Tibial nerve (tissue), 4 donors: ENCODE data around the gene MAST2. TPM values are rescaled to one million over a fixed set of nuclear protein-coding genes. Genes with fewer than 3 reads are reported as not detected.
"Not testable (repeated sequence)": the region's sequence is repeated elsewhere in the genome, so short reads cannot be mapped to it uniquely, and the experiment has no call there.

Source experiments
- DNase-seq, 2 donors: peaks; one replicate each; pipeline ENCODE4 v3.0.0-alpha.2; 2019; ENCODE audit warnings: low spot score in 2 of 2
- H3K27ac ChIP-seq, 4 donors: fragments of 200-600 bp; sonication (generic) in 3 of 4; one replicate each; pipeline ENCODE4 v1.5.1; 2017 to 2019; ENCODE audit warnings: mild to moderate bottlenecking in 1 of 4
- H3K27me3 ChIP-seq, 2 donors: fragments of 200-600 bp; sonication (generic) in 1 of 2; one replicate each; pipeline versions ENCODE4 v1.5.1 to v1.6.0; 2017 to 2019
- H3K36me3 ChIP-seq, 3 donors: fragments of 200-600 bp; sonication (generic); one replicate each; pipeline ENCODE4 v1.5.1; 2018 to 2019
- H3K4me1 ChIP-seq, 4 donors: fragments of 200-600 bp; sonication (generic) in 3 of 4; one replicate each; pipeline ENCODE4 v1.5.1; 2017 to 2019
- H3K4me3 ChIP-seq, 4 donors: fragments of 200-600 bp; sonication (generic) in 3 of 4; one replicate each; pipeline ENCODE4 v1.5.1; 2017 to 2019; ENCODE audit warnings: mild to moderate bottlenecking in 1 of 4, moderate library complexity in 1 of 4
- H3K9me3 ChIP-seq, 4 donors: fragments of 200-600 bp; sonication (generic) in 3 of 4; one replicate each; pipeline ENCODE4 v1.5.1; 2017 to 2019
- CTCF ChIP-seq, 5 experiments: fragments of 200-600 bp in 3 of 5; fragments of 450-650 bp in 2 of 5; sonication (generic) in 3 of 5; IDR thresholded peaks; one replicate each; pipeline ENCODE4 v1.5.1; 2016 to 2019; ENCODE audit warnings: antibody characterized with exemption in 5 of 5, mild to moderate bottlenecking in 3 of 5, moderate library complexity in 2 of 5
- EP300 ChIP-seq, 2 donors: sonication (generic); formaldehyde crosslinking; IDR thresholded peaks; one replicate each; pipeline ENCODE4 v1.6.1; 2017; ENCODE audit warnings: antibody characterized with exemption in 2 of 2, mild to moderate bottlenecking in 1 of 2
- POLR2A ChIP-seq, 2 donors: fragments of 450-650 bp; IDR thresholded peaks; one replicate each; pipeline ENCODE4 v1.6.1; 2017; ENCODE audit warnings: antibody characterized with exemption in 2 of 2, mild to moderate bottlenecking in 2 of 2, moderate library complexity in 2 of 2
- WGBS, 2 donors: methylation state at CpG; one replicate each; pipeline ENCODE4 v1.1.5; 2018; 5-methylcytosine and 5-hydroxymethylcytosine counted together
- total RNA-seq, 4 donors: library from RNA; depleted of rRNA; stranded (reverse); fragments of >200 nt; gene quantifications; one replicate each; pipeline ENCODE4 v1.1.0, GENCODE V29; 2016

The MAST2 gene
- total RNA-seq, 4 donors from 2014 or later: 38.0 to 122 (median 57.1) TPM

- WGBS, 2 donors: 90 to 93% methylated on average over 4 of the region's 4 CpGs
- no peaks in the 10 kb centered on the region for H3K36me3 ChIP-seq
- TF ChIP-seq POLR2A (IDR thresholded peaks at IDR 0.05): no peak
- TF ChIP-seq CTCF (IDR thresholded peaks at IDR 0.05): no peak
- no peak for TF ChIP-seq EP300 (IDR thresholded peaks at IDR 0.05)
- H3K4me3 ChIP-seq: no peak overlapping the region
- H3K9me3 ChIP-seq: no peaks in the 10 kb centered on the region
- peaks cover 0 to 28% (median 10%) of the 10 kb centered on the region in 4 donors for H3K4me1 ChIP-seq
- DNase-seq: no peak
- no peaks in the 10 kb centered on the region for H3K27me3 ChIP-seq
- no peak overlapping the region for H3K27ac ChIP-seq
These were observed 2.5 kb upstream of the MAST2 start for GRCh38 chr1:45800899-45801298.

GRCh38 chr1:45802343-45803298 is 791 bp upstream of the MAST2 start:
- peak in 1 of 2 donors; percentile 59 for TF ChIP-seq EP300 (IDR thresholded peaks at IDR 0.05)
- no peak for TF ChIP-seq POLR2A (IDR thresholded peaks at IDR 0.05)
- DNase-seq: peak; percentile 47 to 68
- 34 to 39% methylated on average over 11 of the region's 11 CpGs for WGBS, 2 donors
- H3K9me3 ChIP-seq: no peaks in the 10 kb centered on the region
- H3K27me3 ChIP-seq: no peaks in the 10 kb centered on the region
- H3K27ac ChIP-seq: peak overlapping the region in 3 of 4 donors; percentile 77 to 87 (median 86)
- no peaks in the 10 kb centered on the region for H3K36me3 ChIP-seq
- H3K4me1 ChIP-seq: peaks cover 0 to 28% (median 10%) of the 10 kb centered on the region in 4 donors
- peak overlapping the region; percentile 28 to 60 (median 47) for H3K4me3 ChIP-seq

- 1 to 7% methylated on average over 25 to 31 of the region's 60 CpGs for WGBS, 2 donors
- Histone ChIP-seq H3K4me3 (peak overlapping the region; percentile 39 to 60 (median 49)), H3K4me1 (peaks cover 0 to 28% (median 10%) of the 10 kb centered on the region in 4 donors), H3K27ac (peak overlapping the region; percentile 49 to 87 (median 70))
- not testable (repeated sequence) for H3K9me3 ChIP-seq, H3K27me3 ChIP-seq, H3K36me3 ChIP-seq
- peak in 1 of 2 donors; percentile 7 for DNase-seq
These were observed 613 bp downstream of the MAST2 start for GRCh38 chr1:45803781-45804668.

GRCh38 chr1:45804669-45804969 is 1.2 kb downstream of the MAST2 start:
- no peaks in the 10 kb centered on the region for H3K27me3 ChIP-seq
- peak overlapping the region in 3 of 4 donors; percentile 63 to 87 (median 77) for H3K27ac ChIP-seq
- H3K9me3 ChIP-seq: no peaks in the 10 kb centered on the region
- TF ChIP-seq POLR2A (IDR thresholded peaks at IDR 0.05) (no peak), EP300 (IDR thresholded peaks at IDR 0.05) (no peak), CTCF (IDR thresholded peaks at IDR 0.05) (no peak)
- peaks cover 0 to 28% (median 10%) of the 10 kb centered on the region in 4 donors for H3K4me1 ChIP-seq
- no peak for DNase-seq
- peak overlapping the region in 3 of 4 donors; percentile 39 to 60 (median 55) for H3K4me3 ChIP-seq
- WGBS, 2 donors: 28 to 31% methylated on average over 2 of the region's 2 CpGs
- peaks cover 0 to 6% (median 0%) of the 10 kb centered on the region in 3 donors for H3K36me3 ChIP-seq

- Histone ChIP-seq H3K4me1 (peaks cover 0 to 28% (median 10%) of the 10 kb centered on the region in 4 donors), H3K27ac (no peak overlapping the region), H3K9me3 (no peaks in the 10 kb centered on the region), H3K27me3 (no peaks in the 10 kb centered on the region), H3K36me3 (peaks cover 0 to 6% (median 0%) of the 10 kb centered on the region in 3 donors), H3K4me3 (no peak overlapping the region)
- no peak for DNase-seq
- 98% methylated on average over 4 of the region's 4 CpGs for WGBS, 2 donors
- TF ChIP-seq CTCF (IDR thresholded peaks at IDR 0.05) (no peak), EP300 (IDR thresholded peaks at IDR 0.05) (no peak), POLR2A (IDR thresholded peaks at IDR 0.05) (no peak)
These were observed 2.7 kb downstream of the MAST2 start for GRCh38 chr1:45806129-45806528.
